22Rv1 (cell line): ENCODE data around the gene TOE1.

ENCODE experiments used
- H3K27ac ChIP-seq: fragments of 450-650 bp; 2 replicates; pipeline ENCODE4 v1.5.1; 2017
- CTCF ChIP-seq: fragments of 450-650 bp; IDR thresholded peaks from 2 replicates; pipeline ENCODE4 v1.5.1; 2017; ENCODE audit warnings: mild to moderate bottlenecking
- ZFX ChIP-seq: fragments of 450-650 bp; IDR thresholded peaks from 2 replicates; pipeline ENCODE4 v1.6.1; 2017; ENCODE audit warnings: antibody characterized with exemption, borderline replicate concordance

TOE1 gene

GRCh38 chr1:45314266-45314665, 25.7 kb upstream of the TOE1 start:
- peak overlapping the region; percentile 66 for H3K27ac ChIP-seq
- TF ChIP-seq ZFX: no peak
- no peak for TF ChIP-seq CTCF

GRCh38 chr1:45317166-45317565, 22.8 kb upstream of the TOE1 start:
- no peak overlapping the region for H3K27ac ChIP-seq
- TF ChIP-seq CTCF (no peak), ZFX (no peak)

GRCh38 chr1:45319761-45320160, 20.2 kb upstream of the TOE1 start:
- no peak for TF ChIP-seq CTCF
- TF ChIP-seq ZFX: no peak

GRCh38 chr1:45321444-45321843, 18.5 kb upstream of the TOE1 start:
- H3K27ac ChIP-seq: no peak overlapping the region
- TF ChIP-seq CTCF (no peak), ZFX (no peak)

More at GRCh38 chr1:45319761-45320160, 20.2 kb upstream of the TOE1 start:
- no peak overlapping the region for H3K27ac ChIP-seq

GRCh38 chr1:45322486-45323040, 17.4 kb upstream of the TOE1 start:
- TF ChIP-seq CTCF (no peak), ZFX (no peak)
- no peak overlapping the region for H3K27ac ChIP-seq

GRCh38 chr1:45325851-45326506, 14.0 kb upstream of the TOE1 start:
- H3K27ac ChIP-seq: no peak overlapping the region

More at GRCh38 chr1:45325851-45326506, 14.0 kb upstream of the TOE1 start:
- TF ChIP-seq CTCF (no peak), ZFX (no peak)
